MM.1S (cell line): ENCODE results near the gene SRA1.

Experiments
- DNase-seq: peaks from one replicate; pipeline ENCODE4 v3.0.0-alpha.2; 2015
- H2AFZ ChIP-seq: fragments of 300-600 bp; sonication (generic); 2 replicates; pipeline ENCODE4 v1.6.0; 2016; ENCODE audit warnings: antibody characterized with exemption, low read length
- H3F3A ChIP-seq: fragments of 300-600 bp; sonication (generic); 2 replicates; pipeline ENCODE4 v1.6.1; 2016; ENCODE audit warnings: mild to moderate bottlenecking, antibody characterized with exemption, low read length, moderate library complexity, mixed read lengths; ENCODE audit not compliant: insufficient read depth
- H3K27ac ChIP-seq: fragments of 300-600 bp; sonication (generic); 2 replicates; pipeline ENCODE4 v1.5.1; 2016; ENCODE audit warnings: mild to moderate bottlenecking, low read length
- H3K27me3 ChIP-seq: fragments of 300-600 bp; sonication (generic); replicated peaks from 2 replicates; pipeline ENCODE4 v1.6.0; 2016; ENCODE audit warnings: low read length; ENCODE audit not compliant: insufficient read depth
- H3K36me3 ChIP-seq: fragments of 300-600 bp; sonication (generic); replicated peaks from 2 replicates; pipeline ENCODE4 v1.6.1; 2016; ENCODE audit warnings: mild to moderate bottlenecking, low read length, mixed read lengths; ENCODE audit not compliant: insufficient read depth
- H3K4me1 ChIP-seq: fragments of 300-600 bp; sonication (generic); 2 replicates; pipeline ENCODE4 v1.6.1; 2016; ENCODE audit warnings: low read length, mixed read lengths
- H3K4me2 ChIP-seq: fragments of 300-600 bp; sonication (generic); 2 replicates; pipeline ENCODE4 v1.6.0; 2016; ENCODE audit warnings: low read depth, low read length
- H3K4me3 ChIP-seq: fragments of 300-600 bp; sonication (generic); 2 replicates; pipeline ENCODE4 v1.5.1; 2016; ENCODE audit warnings: low read length, mixed read lengths
- H3K79me2 ChIP-seq: fragments of 300-600 bp; sonication (generic); 2 replicates; pipeline ENCODE4 v1.6.1; 2016; ENCODE audit warnings: mixed run types, low read length, mixed read lengths
- H3K9ac ChIP-seq: fragments of 300-600 bp; sonication (generic); 2 replicates; pipeline ENCODE4 v1.6.1; 2016; ENCODE audit warnings: low read length, mixed read lengths
- H3K9me2 ChIP-seq: fragments of 300-600 bp; sonication (generic); replicated peaks from 2 replicates; pipeline ENCODE4 v1.6.1; 2016; ENCODE audit warnings: mild to moderate bottlenecking, low read length, mixed read lengths; ENCODE audit not compliant: insufficient read depth
- H3K9me3 ChIP-seq: fragments of 300-600 bp; sonication (generic); replicated peaks from 2 replicates; pipeline ENCODE4 v1.6.1; 2016; ENCODE audit warnings: mild to moderate bottlenecking, low read length, mixed read lengths; ENCODE audit not compliant: insufficient read depth
- H4K20me1 ChIP-seq: fragments of 300-600 bp; sonication (generic); 2 replicates; pipeline ENCODE4 v1.6.1; 2016; ENCODE audit warnings: mild to moderate bottlenecking, low read length, moderate library complexity, mixed read lengths; ENCODE audit not compliant: insufficient read depth
- EZH2 ChIP-seq: fragments of 300-600 bp; sonication (generic); optimal IDR thresholded peaks from 2 replicates; pipeline ENCODE3; 2017; ENCODE audit warnings: low read depth, mild to moderate bottlenecking, antibody characterized with exemption, low read length, mixed read lengths
- EZH2phosphoT487 ChIP-seq: fragments of 300-600 bp; sonication (generic); IDR thresholded peaks from 2 replicates; pipeline ENCODE4 v1.6.1; 2018; ENCODE audit warnings: antibody characterized with exemption, low read length
- TF ChIP-seq, protein P1 (sequence below): fragments of 300-600 bp; sonication (generic); IDR thresholded peaks from 2 replicates; pipeline ENCODE4 v1.5.1; 2016; ENCODE audit warnings: antibody characterized with exemption, low read length, mixed read lengths

The SRA1 gene

DNA sequence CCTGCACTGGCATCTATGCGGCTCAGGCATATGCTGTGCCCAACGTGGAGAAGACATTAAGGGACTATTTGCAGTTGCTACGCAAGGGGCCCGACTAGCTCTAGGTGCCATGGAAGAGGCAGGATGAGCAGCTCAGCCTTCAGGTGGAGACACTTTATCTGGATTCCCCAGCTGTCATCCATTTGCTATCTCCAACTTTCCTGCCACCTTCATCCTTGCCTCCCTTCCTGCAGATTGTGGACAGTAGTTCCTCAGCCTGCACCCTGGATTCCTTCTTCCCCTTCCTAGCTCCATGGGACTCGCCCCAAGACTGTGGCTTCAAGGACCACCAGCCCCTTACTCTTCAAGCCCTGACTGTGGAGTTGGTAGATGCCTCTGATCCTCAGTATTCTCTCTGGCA is 9.4 kb upstream of the SRA1 start:
- Histone ChIP-seq H4K20me1 (no peaks in the 10 kb centered on the region), H3K4me1 (peaks cover 44% of the 10 kb centered on the region), H3F3A (peaks cover 18% of the 10 kb centered on the region), H3K79me2 (peaks cover 46% of the 10 kb centered on the region), H3K9me2 (no peaks in the 10 kb centered on the region), H3K9me3 (no peaks in the 10 kb centered on the region), H3K9ac (no peak overlapping the region), H3K36me3 (no peaks in the 10 kb centered on the region), H2AFZ (no peak overlapping the region), H3K27me3 (no peaks in the 10 kb centered on the region), H3K27ac (no peak overlapping the region), H3K4me2 (no peak overlapping the region), H3K4me3 (no peak overlapping the region)
- TF ChIP-seq, protein P1, sequence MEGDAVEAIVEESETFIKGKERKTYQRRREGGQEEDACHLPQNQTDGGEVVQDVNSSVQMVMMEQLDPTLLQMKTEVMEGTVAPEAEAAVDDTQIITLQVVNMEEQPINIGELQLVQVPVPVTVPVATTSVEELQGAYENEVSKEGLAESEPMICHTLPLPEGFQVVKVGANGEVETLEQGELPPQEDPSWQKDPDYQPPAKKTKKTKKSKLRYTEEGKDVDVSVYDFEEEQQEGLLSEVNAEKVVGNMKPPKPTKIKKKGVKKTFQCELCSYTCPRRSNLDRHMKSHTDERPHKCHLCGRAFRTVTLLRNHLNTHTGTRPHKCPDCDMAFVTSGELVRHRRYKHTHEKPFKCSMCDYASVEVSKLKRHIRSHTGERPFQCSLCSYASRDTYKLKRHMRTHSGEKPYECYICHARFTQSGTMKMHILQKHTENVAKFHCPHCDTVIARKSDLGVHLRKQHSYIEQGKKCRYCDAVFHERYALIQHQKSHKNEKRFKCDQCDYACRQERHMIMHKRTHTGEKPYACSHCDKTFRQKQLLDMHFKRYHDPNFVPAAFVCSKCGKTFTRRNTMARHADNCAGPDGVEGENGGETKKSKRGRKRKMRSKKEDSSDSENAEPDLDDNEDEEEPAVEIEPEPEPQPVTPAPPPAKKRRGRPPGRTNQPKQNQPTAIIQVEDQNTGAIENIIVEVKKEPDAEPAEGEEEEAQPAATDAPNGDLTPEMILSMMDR = no peak
- TF ChIP-seq EZH2 (no peak), EZH2phosphoT487 (no peak)
- DNase-seq = no peak

- H3K9ac ChIP-seq = no peak overlapping the region; the same call in 1 of the 2 replicates
- H3K27me3 ChIP-seq = no peaks in the 10 kb centered on the region
- no peak overlapping the region for H3K27ac ChIP-seq
- peaks cover 46% of the 10 kb centered on the region for H3K79me2 ChIP-seq
- H3K4me1 ChIP-seq = peaks cover 44% of the 10 kb centered on the region
- DNase-seq = no peak
- no peaks in the 10 kb centered on the region for H3K36me3 ChIP-seq
- TF ChIP-seq, protein P1 = no peak
- TF ChIP-seq EZH2phosphoT487 (no peak), EZH2 (no peak)
- H3K4me3 ChIP-seq = peak overlapping the region; percentile 70
- H3K4me2 ChIP-seq = peak overlapping the region; percentile 70
- H3F3A ChIP-seq = peaks cover 18% of the 10 kb centered on the region
- no peaks in the 10 kb centered on the region for H4K20me1 ChIP-seq
- H3K9me2 ChIP-seq = no peaks in the 10 kb centered on the region
- no peak overlapping the region for H2AFZ ChIP-seq
- H3K9me3 ChIP-seq = no peaks in the 10 kb centered on the region
Observed at GRCh38 chr5:140565780-140566095, 8.5 kb upstream of the SRA1 start.

DNA sequence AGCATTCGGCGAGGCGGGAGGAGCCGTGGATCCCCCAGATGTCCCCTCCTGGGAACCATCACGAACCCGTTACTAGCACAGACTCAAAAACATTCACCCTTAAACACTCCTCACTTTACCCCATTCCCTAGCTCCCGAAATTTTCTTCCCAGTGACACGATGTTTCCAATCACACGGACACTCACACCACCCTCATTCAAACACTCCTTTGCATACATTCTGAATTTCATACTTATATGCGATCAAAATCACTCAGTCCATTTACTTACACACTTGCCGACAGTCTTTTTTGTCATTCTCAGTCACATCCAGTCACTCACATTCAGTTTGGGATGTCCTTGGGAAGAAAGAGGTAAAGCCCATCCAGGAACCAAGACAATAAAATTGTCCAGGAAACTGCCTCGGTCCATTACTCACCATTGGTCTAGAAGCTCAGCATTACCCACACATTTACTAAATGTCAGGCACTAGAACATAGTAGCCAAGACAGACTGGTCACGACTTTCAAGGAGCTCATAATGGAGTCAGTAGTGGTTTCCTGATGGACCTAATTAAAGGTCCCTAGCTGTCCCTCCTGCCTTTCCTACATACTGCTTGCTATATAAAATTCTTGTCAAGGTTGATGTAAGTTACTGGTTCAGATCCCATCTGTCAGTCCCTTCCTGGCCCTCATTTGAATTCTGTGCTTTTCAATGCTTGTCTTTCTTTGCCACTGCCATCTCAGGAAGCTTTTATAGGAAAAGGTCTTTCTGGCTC is 7.9 kb upstream of the SRA1 start:
- TF ChIP-seq, protein P1 = no peak
- TF ChIP-seq EZH2phosphoT487 (no peak), EZH2 (no peak)
- Histone ChIP-seq H3K4me3 (peak overlapping the region; percentile 70), H3K9me2 (no peaks in the 10 kb centered on the region), H3K4me2 (peak overlapping the region; percentile 70), H3K9me3 (no peaks in the 10 kb centered on the region), H2AFZ (peak overlapping the region; percentile 81), H3K36me3 (no peaks in the 10 kb centered on the region), H3K27me3 (no peaks in the 10 kb centered on the region), H3F3A (peaks cover 18% of the 10 kb centered on the region), H3K9ac (peak overlapping the region; percentile 89), H3K4me1 (peaks cover 41% of the 10 kb centered on the region), H3K79me2 (peaks cover 43% of the 10 kb centered on the region), H3K27ac (peak overlapping the region; percentile 77), H4K20me1 (no peaks in the 10 kb centered on the region)
- no peak for DNase-seq
